GM12872 (cell line): ENCODE data around the gene NUAK2.

Experiments used
- TF ChIP-seq, protein P1 (sequence below): IDR thresholded peaks from 3 replicates; pipeline ENCODE4 v1.5.1; 2011; ENCODE audit warnings: low read depth, mild to moderate bottlenecking, low read length, moderate library complexity; ENCODE audit not compliant: insufficient read depth

Gene NUAK2

DNA sequence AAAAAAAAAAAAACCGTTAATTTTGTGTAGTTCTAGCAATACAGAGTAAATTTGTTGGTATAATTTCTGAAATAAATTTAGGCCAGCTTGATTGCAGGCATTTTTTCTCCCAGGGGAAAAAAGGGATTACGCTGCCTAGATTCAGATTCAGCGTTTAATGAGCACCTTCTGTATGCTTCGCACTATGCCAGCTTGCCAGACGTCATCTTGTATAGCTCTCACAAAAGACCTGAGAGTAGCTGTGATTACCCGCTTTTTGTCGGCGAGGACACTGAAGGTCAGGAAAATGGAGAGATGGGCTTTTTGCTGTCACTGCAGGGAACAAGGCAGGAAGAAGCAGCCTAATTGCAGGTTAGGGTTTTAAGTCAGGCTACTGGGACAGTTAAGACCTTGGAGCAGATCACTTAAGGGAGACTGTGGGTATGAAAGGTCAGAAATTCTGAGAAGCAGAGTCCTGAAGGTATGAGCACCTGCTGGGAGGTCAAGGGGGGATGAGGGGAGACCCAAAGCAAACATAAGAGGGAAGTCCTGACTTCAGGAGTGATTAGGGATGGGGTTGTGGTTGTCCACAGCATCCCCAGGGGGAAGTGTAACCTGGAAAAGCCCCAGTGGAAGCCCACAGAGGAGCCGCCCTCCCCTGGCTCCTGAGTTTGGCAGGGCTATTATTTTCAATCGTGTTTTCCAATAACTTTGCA is 54.8 kb downstream of the NUAK2 start:
- TF ChIP-seq, protein P1, sequence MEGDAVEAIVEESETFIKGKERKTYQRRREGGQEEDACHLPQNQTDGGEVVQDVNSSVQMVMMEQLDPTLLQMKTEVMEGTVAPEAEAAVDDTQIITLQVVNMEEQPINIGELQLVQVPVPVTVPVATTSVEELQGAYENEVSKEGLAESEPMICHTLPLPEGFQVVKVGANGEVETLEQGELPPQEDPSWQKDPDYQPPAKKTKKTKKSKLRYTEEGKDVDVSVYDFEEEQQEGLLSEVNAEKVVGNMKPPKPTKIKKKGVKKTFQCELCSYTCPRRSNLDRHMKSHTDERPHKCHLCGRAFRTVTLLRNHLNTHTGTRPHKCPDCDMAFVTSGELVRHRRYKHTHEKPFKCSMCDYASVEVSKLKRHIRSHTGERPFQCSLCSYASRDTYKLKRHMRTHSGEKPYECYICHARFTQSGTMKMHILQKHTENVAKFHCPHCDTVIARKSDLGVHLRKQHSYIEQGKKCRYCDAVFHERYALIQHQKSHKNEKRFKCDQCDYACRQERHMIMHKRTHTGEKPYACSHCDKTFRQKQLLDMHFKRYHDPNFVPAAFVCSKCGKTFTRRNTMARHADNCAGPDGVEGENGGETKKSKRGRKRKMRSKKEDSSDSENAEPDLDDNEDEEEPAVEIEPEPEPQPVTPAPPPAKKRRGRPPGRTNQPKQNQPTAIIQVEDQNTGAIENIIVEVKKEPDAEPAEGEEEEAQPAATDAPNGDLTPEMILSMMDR = no peak

DNA sequence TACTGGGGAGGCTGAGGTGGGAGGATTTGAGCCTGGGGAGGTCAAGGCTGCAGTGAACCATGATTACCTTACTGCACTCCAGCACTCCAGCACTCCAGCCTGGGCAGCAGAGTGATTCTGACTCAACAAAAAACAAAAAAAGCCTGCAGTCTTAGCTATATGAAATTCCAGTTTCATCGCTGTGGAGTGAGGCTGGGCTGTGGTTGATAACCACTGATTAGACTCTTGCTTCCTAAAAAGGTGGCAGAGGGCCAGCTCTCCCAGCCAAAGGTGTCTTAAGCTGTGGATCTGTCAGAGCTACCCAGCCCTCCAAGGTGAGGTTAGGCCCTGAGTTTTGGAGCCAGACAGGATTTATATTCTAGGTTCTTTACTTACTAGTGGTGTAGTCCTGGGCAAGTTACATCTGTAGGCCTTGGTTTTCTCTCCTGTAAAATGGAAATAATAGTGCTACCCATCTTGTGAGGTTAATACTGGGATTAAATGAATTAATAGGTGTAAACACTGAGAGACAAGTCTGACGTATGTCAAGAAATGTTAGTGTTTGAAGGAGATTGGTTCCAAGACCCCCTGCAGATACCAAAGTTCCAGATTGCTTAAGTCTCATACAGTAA is 57.9 kb downstream of the NUAK2 start:
- TF ChIP-seq, protein P1 = no peak

DNA sequence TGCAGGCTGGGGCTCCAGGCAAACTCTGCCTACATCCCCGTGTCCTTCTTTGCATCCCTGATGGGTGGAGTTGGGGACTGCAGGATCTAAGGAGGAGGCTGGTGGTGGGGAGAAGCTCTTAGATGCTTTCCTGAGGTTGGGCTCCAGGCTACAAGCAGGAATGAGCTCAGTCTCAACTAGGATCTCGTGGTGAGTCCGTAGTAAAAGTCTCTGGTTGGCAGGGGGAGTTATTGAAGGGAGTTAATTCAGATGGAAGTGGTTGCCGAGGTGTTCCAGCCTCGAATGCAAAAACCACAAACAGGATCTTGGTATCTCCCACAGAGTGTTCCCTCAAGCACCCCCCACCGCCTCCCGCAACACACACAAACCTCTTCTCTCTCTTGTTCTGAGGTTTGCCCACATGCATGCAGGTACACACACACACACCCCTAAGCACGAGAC is 58.8 kb downstream of the NUAK2 start:
- TF ChIP-seq, protein P1 = no peak

DNA sequence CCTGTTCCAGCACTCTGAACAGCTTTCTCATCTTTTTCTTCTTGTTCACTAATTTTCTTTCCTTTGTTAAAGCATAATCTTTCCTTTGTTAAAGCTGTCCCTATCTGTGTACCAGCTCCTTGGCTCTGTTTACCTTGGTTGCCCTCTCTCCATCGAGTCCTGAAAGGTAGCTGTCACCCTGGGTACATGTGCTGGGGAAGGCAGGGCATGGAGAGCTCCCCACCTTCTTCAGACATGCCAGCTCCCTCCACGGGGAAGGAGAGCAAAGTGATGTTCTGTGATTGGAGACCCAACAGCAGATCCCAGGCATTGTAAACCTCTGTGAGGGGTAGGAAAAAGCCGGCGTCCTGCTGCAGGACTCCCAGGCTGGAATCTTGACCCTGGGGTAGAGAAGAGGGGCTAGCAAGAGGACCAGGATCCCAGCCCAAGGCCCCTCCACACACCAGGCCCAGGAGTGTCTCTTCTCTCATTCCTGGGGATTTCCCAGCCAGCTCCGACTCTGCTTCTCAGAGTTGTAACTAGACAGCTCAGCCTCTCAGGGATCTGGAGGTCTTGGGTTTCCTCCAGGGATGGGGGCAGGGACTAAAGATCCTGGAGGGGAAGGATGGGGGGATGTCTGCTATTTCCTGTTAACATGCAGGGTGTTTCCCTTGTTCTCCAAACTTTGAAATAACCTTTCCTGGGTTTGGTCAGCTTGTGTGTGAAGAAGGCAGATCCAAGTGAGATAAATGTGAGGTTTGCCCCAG is 59.4 kb downstream of the NUAK2 start:
- TF ChIP-seq, protein P1 = no peak

DNA sequence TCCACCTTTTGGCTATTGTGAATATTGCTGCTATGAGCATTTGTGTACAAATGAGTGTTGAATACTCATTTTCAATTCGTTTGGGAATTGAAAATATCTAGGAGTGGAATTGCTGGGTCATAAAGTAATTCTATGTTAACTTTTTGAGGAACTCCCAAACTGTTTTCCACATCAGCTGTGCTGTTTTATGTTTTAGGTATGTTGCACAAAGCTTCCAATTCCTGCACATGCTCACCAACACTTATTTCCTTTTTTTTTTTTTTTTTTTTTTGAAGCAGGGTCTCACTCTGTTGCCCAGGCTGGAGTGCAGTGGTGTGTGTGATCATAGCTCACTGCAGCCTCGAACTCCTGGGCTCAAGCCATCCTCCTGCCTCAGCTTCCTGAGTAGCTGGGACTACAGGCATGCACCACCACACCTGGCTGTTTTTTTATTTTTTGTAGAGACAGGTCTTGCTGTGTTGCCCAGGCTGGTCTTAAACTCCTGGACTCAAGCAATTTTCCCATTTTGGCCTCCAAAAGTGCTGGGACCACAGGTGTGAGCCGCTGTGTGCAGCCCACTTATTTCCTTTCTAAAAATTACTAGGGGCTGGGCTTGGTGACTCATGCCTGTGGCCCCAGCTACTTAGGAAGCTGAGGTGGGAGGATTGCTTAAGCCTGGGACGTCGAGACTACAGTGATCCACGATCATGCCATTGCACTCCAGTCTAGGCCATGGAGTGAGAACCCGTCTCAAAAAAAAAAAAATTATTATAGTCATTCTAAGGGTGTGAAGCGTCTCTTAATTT is 60.4 kb downstream of the NUAK2 start:
- TF ChIP-seq, protein P1 = no peak

DNA sequence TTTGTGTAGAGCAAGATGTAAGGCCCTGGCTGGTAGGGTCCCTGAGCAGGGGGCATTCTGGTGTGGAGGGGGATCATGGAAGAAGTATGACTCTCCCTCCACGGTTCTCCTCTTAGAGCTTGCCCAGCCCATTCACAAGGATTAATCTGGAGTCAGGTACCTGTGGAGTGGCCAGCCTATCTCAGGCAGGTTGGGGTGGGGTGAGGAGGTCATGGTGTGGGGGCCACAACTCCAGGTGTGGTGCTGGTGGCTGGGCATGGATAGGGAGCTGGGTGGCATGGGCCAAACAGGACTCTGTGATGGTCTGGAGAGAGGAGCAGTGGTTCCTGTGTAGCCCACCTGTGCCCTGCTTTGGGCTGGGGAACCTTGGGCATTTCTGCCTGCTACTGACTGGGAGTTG is 61.5 kb downstream of the NUAK2 start:
- TF ChIP-seq, protein P1 = no peak

DNA sequence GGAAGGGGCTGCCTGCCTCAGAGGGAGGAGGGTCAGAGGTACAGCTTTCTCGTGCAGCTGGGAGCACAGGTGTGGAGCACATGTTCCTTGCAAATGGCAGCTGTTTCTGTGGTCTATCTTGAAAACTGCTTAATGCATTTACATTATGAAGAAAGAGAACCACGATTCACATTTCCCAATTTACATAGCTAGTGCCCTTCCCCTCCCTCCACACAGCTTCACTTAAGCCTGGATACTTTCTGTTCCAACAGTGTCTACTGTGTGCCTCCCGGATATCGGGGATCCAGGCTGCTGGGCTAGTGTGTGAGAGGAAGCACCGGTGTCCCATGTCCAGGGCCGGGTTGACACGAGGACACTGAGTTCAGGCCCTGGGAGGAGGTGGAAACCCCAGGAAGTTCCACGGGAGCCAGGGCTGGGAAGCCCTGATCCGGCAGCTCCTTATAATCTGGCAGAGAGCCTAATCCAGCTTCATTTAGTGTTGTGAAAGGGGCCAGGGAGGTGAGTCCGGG is 62.2 kb downstream of the NUAK2 start:
- TF ChIP-seq, protein P1 = no peak
